Central memory CD8-positive, alpha-beta T cell (primary cell): Measurements from ENCODE around the gene FCHSD2.

Experiments used
- ATAC-seq: fragments of 150-1000 bp; cut with Tn5 transposase; replicated peaks from 2 replicates; pipeline ENCODE4 v1.10.0; 2022; ENCODE audit warnings: mild to moderate bottlenecking, moderate FRiP score, moderate number of reproducible peaks; ENCODE audit not compliant: poor library complexity, severe bottlenecking; ENCODE audit errors: extremely low read depth
- DNase-seq, 2 donors: peaks; one replicate each; pipeline ENCODE4 v3.0.0; 2021; ENCODE audit warnings: low spot score in 2 of 2
- H3K27ac Mint-ChIP-seq: one replicate; pipeline ENCODE4 v1.8.0; 2022; ENCODE audit warnings: low read depth, mild to moderate bottlenecking, moderate library complexity, mixed read lengths
- H3K27me3 Mint-ChIP-seq: one replicate; pipeline ENCODE4 v1.8.0; 2022; ENCODE audit warnings: mixed read lengths
- H3K36me3 Mint-ChIP-seq: one replicate; pipeline ENCODE4 v1.8.0; 2022; ENCODE audit warnings: mild to moderate bottlenecking, moderate library complexity, mixed read lengths; ENCODE audit not compliant: insufficient read depth
- H3K4me1 Mint-ChIP-seq: one replicate; pipeline ENCODE4 v1.8.0; 2022; ENCODE audit warnings: mixed read lengths
- H3K4me3 Mint-ChIP-seq: one replicate; pipeline ENCODE4 v1.8.0; 2022; ENCODE audit warnings: mild to moderate bottlenecking, moderate library complexity, mixed read lengths
- H3K9me3 Mint-ChIP-seq: one replicate; pipeline ENCODE4 v1.8.0; 2022; ENCODE audit warnings: mixed read lengths

The FCHSD2 gene

GRCh38 chr11:72951193-72951592, 190.9 kb downstream of the FCHSD2 start:
- H3K36me3 Mint-ChIP-seq: peaks cover 5% of the 10 kb centered on the region
- H3K9me3 Mint-ChIP-seq: no peaks in the 10 kb centered on the region
- no peak overlapping the region for H3K27ac Mint-ChIP-seq
- H3K4me3 Mint-ChIP-seq: no peak overlapping the region
- H3K4me1 Mint-ChIP-seq: peaks cover 12% of the 10 kb centered on the region
- DNase-seq (no peak), ATAC-seq (no peak)
- no peaks in the 10 kb centered on the region for H3K27me3 Mint-ChIP-seq

DNA sequence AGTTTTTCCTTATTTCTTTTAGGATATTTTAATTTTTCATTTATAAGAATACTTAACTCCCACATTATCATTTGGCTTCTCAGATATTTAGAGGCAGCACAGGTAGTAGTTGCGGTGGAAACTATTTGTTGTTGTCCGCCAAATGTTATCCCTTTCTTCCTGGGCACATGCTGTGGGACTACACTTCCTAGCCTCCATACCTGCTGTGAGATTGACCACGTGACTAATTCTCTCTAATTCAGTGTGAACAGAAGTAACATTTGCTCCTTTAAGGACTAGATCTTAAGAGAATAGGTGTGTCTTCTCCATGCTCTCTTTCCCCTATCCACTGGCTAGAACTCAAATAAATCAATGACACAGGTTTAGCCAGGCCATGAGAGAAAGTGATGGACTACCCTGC, 191.4 kb downstream of the FCHSD2 start:
- H3K4me1 Mint-ChIP-seq: peaks cover 7% of the 10 kb centered on the region
- no peak overlapping the region for H3K4me3 Mint-ChIP-seq
- peaks cover 5% of the 10 kb centered on the region for H3K36me3 Mint-ChIP-seq
- DNase-seq (no peak), ATAC-seq (no peak)
- no peaks in the 10 kb centered on the region for H3K9me3 Mint-ChIP-seq
- no peaks in the 10 kb centered on the region for H3K27me3 Mint-ChIP-seq
- no peak overlapping the region for H3K27ac Mint-ChIP-seq

- H3K27me3 Mint-ChIP-seq: no peaks in the 10 kb centered on the region
- no peaks in the 10 kb centered on the region for H3K36me3 Mint-ChIP-seq
- no peak overlapping the region for H3K4me3 Mint-ChIP-seq
- ATAC-seq (no peak), DNase-seq (no peak)
- no peaks in the 10 kb centered on the region for H3K4me1 Mint-ChIP-seq
- no peak overlapping the region for H3K27ac Mint-ChIP-seq
- no peaks in the 10 kb centered on the region for H3K9me3 Mint-ChIP-seq
Observed at GRCh38 chr11:72947229-72947628, 194.9 kb downstream of the FCHSD2 start.

DNA sequence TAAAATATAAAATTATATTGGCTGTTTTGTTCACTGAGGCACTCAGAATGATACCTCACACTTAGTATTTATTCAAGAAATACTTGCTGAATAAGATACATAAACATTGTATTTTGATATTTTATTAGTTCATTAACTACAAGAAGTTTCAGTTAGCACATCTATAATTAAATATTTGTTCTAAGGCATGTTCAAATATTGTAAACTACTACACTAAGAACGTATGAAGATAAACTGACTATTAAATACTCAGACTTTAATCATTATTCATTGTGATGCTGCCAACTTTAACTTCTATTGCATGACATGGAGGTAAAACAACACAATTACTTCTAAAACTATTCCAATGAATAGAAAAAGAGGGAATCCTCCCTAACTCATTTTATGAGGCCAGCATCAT, 198.5 kb downstream of the FCHSD2 start:
- Mint-ChIP-seq H3K4me3 (no peak overlapping the region), H3K9me3 (no peaks in the 10 kb centered on the region), H3K36me3 (peaks cover 3% of the 10 kb centered on the region), H3K4me1 (no peaks in the 10 kb centered on the region), H3K27me3 (no peaks in the 10 kb centered on the region), H3K27ac (no peak overlapping the region)
- DNase-seq (no peak), ATAC-seq (no peak)

DNA sequence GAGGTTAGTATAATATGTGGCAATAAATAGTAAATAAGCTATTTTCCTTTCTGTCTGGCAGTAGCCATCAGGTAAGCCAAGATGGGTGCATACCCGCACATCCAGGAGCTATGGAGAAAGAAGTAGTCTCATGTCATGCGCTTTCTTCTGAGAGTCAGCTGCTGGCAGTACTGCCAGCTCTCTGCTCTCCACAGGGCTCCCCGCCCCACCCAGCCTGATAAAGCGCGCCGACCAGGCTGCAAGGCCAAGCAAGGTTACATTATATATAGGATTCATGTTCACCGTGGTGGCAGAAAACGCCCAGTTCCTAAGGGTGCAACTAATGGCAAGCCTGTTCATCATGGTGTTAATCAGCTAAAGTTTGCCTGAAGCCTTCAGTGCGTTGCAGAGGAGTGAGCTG, 201.7 kb downstream of the FCHSD2 start:
- ATAC-seq: no peak
- no peak overlapping the region for H3K4me3 Mint-ChIP-seq
- H3K27ac Mint-ChIP-seq: no peak overlapping the region
- peaks cover 4% of the 10 kb centered on the region for H3K36me3 Mint-ChIP-seq
- H3K9me3 Mint-ChIP-seq: no peaks in the 10 kb centered on the region
- no peak for DNase-seq
- no peaks in the 10 kb centered on the region for H3K27me3 Mint-ChIP-seq
- H3K4me1 Mint-ChIP-seq: no peaks in the 10 kb centered on the region

- H3K27ac Mint-ChIP-seq: no peak overlapping the region
- no peaks in the 10 kb centered on the region for H3K27me3 Mint-ChIP-seq
- ATAC-seq: no peak
- no peak overlapping the region for H3K4me3 Mint-ChIP-seq
- no peaks in the 10 kb centered on the region for H3K4me1 Mint-ChIP-seq
- no peaks in the 10 kb centered on the region for H3K9me3 Mint-ChIP-seq
- DNase-seq: no peak
- H3K36me3 Mint-ChIP-seq: peaks cover 4% of the 10 kb centered on the region
Observed at GRCh38 chr11:72939031-72939430, 203.1 kb downstream of the FCHSD2 start.

DNA sequence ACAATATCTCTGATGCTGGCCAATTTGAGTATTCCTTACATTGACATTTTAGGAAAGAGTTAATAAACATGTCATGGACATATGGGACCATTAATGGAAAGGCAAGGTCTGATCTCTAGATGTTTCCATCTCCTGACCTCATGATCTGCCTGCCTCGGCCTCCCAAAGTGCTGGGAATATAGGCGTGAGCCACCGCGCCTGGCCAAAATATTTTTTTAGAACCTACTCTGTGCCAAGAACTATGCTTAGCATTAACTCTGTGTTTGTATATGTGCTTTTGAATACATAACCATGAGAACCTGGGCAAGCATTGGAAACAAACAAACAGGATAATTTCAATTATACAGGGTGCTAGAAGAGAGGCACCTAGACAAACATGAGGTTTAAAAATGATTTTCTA, 204.7 kb downstream of the FCHSD2 start:
- no peaks in the 10 kb centered on the region for H3K9me3 Mint-ChIP-seq

GRCh38 chr11:72935700-72936099, 206.4 kb downstream of the FCHSD2 start:
- ATAC-seq: no peak

More for the DNA sequence above, 204.7 kb downstream of the FCHSD2 start:
- DNase-seq (no peak), ATAC-seq (no peak)
- H3K27ac Mint-ChIP-seq: no peak overlapping the region
- no peaks in the 10 kb centered on the region for H3K4me1 Mint-ChIP-seq
- no peaks in the 10 kb centered on the region for H3K27me3 Mint-ChIP-seq
- H3K4me3 Mint-ChIP-seq: no peak overlapping the region
- peaks cover 4% of the 10 kb centered on the region for H3K36me3 Mint-ChIP-seq

DNA sequence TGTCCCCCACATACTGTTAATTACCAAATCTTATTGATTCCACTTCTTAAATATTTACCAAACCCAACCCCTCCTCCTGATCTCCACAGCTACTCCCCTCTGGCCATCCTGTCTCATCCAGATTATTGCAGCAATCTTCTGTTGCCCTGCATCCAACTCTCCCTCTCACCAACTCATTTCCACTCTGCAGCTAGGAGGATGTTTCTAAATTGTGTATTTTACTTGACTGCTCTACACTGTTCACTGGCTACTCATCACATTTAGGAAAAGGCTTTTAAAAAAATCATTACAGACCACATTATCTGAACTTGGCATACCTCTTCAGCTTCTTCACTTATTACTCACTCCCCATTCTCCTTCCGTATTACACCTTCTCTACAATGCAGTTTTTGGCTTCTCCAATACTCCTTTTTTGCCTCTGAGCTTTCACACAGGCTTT, 210.0 kb downstream of the FCHSD2 start:
- ATAC-seq (no peak), DNase-seq (no peak)
- Mint-ChIP-seq H3K4me1 (peaks cover 3% of the 10 kb centered on the region), H3K4me3 (no peak overlapping the region), H3K27me3 (no peaks in the 10 kb centered on the region), H3K36me3 (peaks cover 1% of the 10 kb centered on the region), H3K9me3 (no peaks in the 10 kb centered on the region), H3K27ac (no peak overlapping the region)

More at GRCh38 chr11:72935700-72936099, 206.4 kb downstream of the FCHSD2 start:
- no peaks in the 10 kb centered on the region for H3K27me3 Mint-ChIP-seq
- no peak for DNase-seq
- H3K4me3 Mint-ChIP-seq: no peak overlapping the region
- peaks cover 4% of the 10 kb centered on the region for H3K36me3 Mint-ChIP-seq
- no peaks in the 10 kb centered on the region for H3K9me3 Mint-ChIP-seq
- no peaks in the 10 kb centered on the region for H3K4me1 Mint-ChIP-seq
- no peak overlapping the region for H3K27ac Mint-ChIP-seq

- no peak for DNase-seq
- no peak for ATAC-seq
- Mint-ChIP-seq H3K4me1 (peaks cover 7% of the 10 kb centered on the region), H3K27me3 (no peaks in the 10 kb centered on the region), H3K9me3 (no peaks in the 10 kb centered on the region), H3K27ac (no peak overlapping the region), H3K4me3 (no peak overlapping the region), H3K36me3 (peaks cover 2% of the 10 kb centered on the region)
Observed at GRCh38 chr11:72930008-72930407, 212.1 kb downstream of the FCHSD2 start.

DNA sequence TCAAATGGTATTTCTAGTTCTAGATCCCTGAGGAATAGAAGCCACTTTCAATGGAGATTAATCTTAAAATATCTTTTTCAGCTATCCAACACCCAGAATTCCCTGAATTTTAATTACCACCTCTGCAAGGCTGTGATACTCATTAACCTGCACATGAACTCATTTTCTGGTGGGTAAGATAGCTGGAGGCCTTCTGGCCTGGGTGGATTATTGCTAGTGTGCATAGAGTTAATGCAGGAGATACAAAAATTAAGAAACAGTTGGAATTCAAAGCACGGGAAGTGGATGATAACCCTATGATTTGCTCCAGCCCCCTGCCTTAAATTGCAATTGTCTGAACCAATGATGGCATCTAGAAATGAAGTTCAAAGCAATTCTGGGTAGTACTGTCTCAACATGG, 212.9 kb downstream of the FCHSD2 start:
- Mint-ChIP-seq H3K27ac (no peak overlapping the region), H3K36me3 (peaks cover 2% of the 10 kb centered on the region), H3K9me3 (no peaks in the 10 kb centered on the region), H3K4me1 (peaks cover 11% of the 10 kb centered on the region), H3K4me3 (no peak overlapping the region), H3K27me3 (no peaks in the 10 kb centered on the region)
- ATAC-seq (no peak), DNase-seq (no peak)

GRCh38 chr11:72927380-72927779, 214.7 kb downstream of the FCHSD2 start:
- no peak overlapping the region for H3K4me3 Mint-ChIP-seq
- no peak for ATAC-seq
- no peak for DNase-seq
- H3K9me3 Mint-ChIP-seq: no peaks in the 10 kb centered on the region
- H3K27me3 Mint-ChIP-seq: no peaks in the 10 kb centered on the region
- peaks cover 2% of the 10 kb centered on the region for H3K36me3 Mint-ChIP-seq
- H3K4me1 Mint-ChIP-seq: peaks cover 11% of the 10 kb centered on the region
- no peak overlapping the region for H3K27ac Mint-ChIP-seq

DNA sequence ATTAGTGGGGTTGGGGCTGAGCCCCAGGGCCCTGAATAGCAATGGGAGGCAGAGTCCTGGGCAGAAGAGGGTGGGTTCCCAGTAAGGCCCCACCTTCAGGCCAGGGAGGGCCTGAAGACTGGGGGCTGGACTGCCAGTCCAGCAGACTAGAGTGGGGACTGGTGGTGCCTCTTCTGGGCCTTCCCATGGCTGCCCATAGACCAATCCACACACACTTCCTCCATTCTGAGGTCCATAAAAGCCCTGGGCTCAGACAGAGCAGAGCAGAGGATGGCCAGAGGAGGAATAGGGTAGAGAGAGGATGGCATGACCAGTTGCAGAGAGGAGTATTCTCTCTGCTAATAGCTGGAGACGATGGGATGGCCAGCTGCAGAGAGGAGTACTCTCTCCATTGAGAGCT, 216.0 kb downstream of the FCHSD2 start:
- Mint-ChIP-seq H3K27me3 (no peaks in the 10 kb centered on the region), H3K9me3 (no peaks in the 10 kb centered on the region), H3K36me3 (peaks cover 2% of the 10 kb centered on the region), H3K27ac (no peak overlapping the region), H3K4me3 (no peak overlapping the region), H3K4me1 (peaks cover 11% of the 10 kb centered on the region)
- no peak for ATAC-seq
- no peak for DNase-seq

DNA sequence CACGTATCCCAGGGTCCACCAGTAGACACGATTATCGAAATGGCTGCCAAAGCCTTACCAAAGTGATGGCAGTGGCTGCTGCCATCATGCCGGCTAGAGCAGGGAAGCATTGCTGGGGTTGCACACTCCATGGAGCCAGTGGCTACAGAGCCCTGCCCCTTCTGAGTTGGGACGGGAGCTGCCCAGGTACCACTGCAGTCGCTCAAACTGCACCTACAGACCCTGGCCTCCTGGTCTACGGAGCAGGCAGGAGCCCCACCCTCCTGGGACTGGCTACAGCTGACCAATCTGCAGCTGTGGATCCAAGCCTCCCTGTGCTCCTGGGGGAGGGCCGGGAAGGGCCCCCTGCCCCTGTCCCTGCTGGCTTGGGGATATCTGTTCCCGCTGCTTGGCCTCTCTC, 216.5 kb downstream of the FCHSD2 start:
- H3K9me3 Mint-ChIP-seq: no peaks in the 10 kb centered on the region
- H3K4me3 Mint-ChIP-seq: no peak overlapping the region
- ATAC-seq: no peak
- peaks cover 2% of the 10 kb centered on the region for H3K36me3 Mint-ChIP-seq
- H3K4me1 Mint-ChIP-seq: peaks cover 11% of the 10 kb centered on the region
- no peak overlapping the region for H3K27ac Mint-ChIP-seq
- H3K27me3 Mint-ChIP-seq: no peaks in the 10 kb centered on the region
- DNase-seq: no peak
